ENCODE results near the gene GRPEL2.

DNA sequence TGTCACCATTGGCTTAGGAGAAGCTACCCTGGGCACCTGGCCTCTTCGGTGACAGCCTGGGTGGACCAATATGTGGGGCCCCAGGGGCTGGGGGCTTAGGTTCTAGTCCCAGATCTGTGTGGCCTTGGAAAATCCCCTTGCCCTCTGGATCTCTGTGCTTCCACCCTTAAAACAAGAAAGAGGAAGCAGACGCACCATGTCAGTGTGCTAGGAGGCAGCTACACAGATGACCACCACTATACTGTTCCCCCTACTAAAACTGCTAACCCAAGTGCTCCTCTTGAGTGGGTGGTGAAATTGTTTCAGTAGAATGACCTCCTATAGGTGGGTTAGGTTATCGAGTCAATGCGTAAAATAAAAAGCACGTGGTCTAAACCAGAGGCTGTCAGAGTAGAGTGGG, 42.7 kb upstream of the GRPEL2 start:
- TF ChIP-seq SUZ12 (IDR thresholded peaks at IDR 0.05; ENCODE audit: extremely low read depth, insufficient read depth, insufficient read length) (no peak), ZNF274 (IDR thresholded peaks at IDR 0.05; ENCODE audit: low read depth, low read length) (no peak)
